ENCODE results near the gene FGD4.

Gene FGD4

DNA sequence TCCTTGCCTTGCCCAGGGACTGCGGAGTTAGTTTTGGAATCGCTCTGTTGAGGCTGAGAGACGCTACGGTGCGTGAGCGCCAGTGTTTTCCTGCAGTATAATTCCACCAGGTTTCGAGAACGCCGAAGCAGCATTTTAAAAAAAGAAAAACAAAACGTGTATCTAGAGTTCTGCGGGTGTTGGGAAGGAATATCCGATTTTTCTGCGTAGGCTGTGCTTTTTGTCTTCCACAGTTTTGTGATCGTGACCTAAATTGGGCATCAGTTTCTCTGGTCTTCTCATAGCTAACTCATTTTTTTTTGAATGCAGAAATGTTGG is 280.5 kb downstream of the FGD4 start:
- peak in 1 of 2 donors; percentile 9 for DNase-seq (ENCODE audit: low read depth in 2 of 2)

DNA sequence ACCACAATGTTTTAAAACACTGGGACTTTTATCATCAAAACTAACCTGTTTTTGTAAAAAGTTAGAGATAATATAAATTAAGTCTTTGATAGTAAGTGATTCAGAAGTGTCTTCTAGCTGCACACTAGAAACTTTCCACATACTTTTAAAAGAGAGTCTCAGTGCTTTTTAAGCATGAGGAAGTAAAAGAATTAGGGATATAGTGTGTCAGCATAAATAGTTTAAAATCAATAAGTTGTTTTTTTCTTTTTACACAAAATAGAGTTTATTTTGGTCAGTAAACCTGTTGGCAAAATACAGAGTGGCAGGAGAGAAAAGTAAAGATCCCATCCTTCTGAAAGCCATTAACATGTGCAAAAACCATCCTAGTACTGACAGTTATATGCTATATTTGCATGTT is 281.4 kb downstream of the FGD4 start:
- DNase-seq (ENCODE audit: low read depth in 2 of 2) = no peak

DNA sequence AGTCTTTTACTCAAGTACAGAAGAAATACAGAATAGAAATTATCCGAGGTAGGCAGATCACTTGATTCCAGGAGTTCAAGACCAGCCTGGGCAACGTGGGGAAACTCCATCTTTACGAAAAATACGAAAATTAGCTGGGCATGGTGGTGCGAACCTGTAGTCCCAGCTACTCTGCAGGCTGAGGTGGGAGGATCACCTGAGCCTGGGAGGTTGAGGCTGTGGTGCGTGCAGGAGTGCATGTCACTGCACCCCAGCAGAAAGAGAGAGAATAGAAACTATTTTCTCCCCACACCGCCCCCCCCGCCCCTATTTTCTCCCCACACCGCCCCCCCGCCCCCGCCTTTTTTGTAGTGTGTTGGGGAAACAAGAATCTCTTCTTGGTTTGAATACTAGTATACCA is 281.9 kb downstream of the FGD4 start:
- no peak for DNase-seq (ENCODE audit: low read depth in 2 of 2)

DNA sequence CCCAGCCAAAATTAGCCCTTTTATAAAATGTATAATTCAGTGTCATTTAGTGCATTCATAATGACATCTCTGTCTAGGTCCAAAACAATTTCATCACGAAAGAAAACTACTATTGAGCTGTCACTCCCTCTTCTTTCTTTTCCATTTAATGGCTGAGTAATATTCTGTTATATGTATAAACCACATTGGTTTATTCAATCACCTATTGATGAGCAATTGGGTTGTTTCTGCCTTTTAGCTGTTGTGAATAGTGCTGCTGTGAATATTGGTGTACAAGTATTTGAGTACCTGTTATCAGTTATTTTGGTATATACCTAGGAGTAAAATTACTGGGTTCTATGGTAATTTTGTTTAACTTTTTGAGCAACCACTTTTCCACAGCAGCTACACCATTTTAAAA is 287.0 kb downstream of the FGD4 start:
- DNase-seq (ENCODE audit: low read depth in 2 of 2) = no peak

DNA sequence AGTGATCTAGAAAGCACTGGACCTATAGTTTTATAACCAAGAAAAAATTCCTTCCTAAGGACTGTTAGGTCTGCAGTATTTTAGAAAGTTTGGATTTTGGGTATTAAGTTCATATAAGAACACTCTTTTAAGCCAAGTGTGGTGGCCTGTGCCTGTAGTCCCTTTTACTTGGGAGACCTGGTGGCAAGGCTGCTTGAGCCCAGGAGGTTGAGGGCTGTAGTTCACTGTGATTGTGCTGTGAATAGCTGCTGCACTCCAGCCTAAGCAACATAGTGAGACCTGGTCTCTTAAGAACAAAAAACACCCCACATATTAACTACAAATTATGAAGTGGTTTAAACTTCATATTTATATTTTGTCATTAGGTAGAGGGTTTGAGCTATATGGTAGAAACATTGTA is 289.4 kb downstream of the FGD4 start:
- DNase-seq (ENCODE audit: low read depth in 2 of 2) = no peak

DNA sequence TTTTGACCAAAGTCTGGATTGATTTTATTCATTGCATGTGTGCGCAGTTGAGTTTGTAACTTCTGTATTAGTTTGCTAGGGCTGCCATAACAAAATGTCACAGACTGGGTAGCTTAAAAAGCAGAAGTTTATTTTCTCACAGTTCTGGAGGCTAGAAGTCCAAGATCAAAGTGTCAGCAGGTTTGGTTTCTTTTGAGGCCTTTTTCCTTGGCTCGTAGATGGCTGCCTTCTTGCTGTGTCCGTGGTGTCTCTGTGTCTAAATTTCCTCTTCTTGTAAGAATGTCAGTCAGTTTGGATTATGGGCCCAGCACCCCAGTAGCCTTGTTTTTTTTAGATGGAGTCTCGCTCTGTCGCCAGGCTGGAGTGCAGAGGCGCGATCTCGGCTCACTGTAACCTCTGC is 291.6 kb downstream of the FGD4 start:
- no peak for DNase-seq (ENCODE audit: low read depth in 2 of 2)

DNA sequence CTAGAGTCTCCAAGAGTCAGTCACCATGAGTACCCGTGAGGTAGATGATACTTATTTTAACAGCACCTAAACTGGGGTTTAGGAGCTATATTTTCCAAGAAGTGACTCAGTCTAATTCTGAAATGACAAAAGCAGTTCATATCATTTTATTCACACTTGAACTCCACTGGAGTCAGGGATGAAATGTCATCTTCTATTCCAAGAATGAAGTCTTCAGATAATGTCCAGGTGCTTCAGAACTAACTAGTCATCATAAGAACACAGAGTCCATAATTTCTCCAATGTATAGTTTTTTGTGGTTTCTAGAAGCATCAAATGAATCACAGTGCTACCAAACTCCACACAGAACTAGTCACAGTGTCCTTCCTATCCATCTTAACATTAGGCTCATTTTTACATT is 293.0 kb downstream of the FGD4 start:
- no peak for DNase-seq (ENCODE audit: low read depth in 2 of 2)

DNA sequence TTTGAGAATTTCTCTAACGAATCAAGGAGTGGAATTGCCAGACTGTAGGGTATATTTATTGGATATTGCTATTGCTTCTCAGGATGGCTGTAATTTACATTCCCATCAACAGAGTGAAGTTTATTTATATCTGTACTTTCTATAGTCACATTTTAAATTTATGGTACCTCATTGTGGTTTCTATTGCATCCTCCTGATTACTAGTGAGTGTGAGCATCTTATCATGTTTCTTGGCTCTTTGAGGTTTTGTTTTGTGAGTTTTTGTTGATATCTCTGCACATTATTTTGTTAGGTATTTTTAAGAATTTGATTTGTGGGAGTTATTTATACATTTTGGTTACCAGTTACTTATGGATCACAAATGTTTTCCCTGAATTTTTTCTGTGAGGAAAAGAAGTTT is 293.7 kb downstream of the FGD4 start:
- DNase-seq (ENCODE audit: low read depth in 2 of 2) = no peak

Data from activated CD4-positive, alpha-beta T cell treated with anti-CD3 and anti-CD28 coated beads for 24 hours (primary cell).